Stimulated activated CD4-positive, alpha-beta T cell treated with anti-CD3 and anti-CD28 coated beads, Interleukin-4, amount 100 ng/mL, for 48 hours (primary cell): ENCODE data around the gene REST.
"Not testable (repeated sequence)": the region's sequence is repeated elsewhere in the genome, so short reads cannot be mapped to it uniquely, and the experiment has no call there.

Experiments
- DNase-seq, 2 donors: peaks; one replicate each; pipeline ENCODE4 v3.0.0-alpha.2; 2020; ENCODE audit warnings: low read depth in 2 of 2

The REST gene

DNA sequence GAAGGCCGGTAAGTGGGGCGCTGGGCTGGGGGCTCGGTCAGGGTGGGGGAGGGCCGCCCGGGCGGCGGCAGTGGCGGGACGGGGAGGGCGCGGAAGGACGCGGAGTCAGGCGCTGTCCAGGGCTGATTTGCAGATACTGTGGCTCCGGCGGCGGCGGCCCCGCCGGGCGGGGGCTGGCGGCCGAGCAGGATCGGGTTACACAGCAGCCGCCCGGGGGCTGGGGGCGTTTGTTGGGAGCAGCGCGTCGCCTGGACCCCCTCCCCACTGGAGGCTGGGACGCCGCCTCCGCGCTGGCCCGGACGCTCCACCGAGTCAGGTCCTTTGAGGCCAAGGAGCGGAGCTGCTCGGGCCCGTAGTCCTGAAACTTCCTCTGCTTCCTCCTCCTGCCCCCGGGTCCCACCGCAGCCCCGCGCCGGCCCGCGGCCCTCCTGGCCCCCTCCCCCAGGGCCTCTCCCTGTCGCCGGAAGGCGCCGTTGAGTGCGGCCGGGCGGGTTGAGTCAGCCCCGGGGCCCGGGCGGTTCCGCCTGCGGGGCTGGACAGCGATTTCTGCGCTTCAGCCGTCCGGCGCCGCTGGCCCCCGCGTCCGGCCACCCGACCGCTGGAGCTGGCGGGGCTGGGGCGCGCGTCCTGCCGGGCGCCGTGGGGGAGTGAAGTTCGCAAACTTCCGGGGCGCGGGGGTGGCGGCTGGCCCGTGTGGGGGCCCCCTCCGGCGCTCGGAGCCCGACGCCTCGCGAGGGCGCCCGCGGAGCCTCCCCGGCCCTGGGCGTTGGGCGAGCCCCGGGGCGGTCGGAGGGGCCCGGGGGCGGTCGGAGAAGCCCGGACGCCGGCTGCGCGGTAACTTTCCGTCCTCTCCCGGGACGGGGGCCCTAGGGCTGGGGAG is 746 bp downstream of the REST start:
- peak; percentile 53 to 60 for DNase-seq

- DNase-seq: peak; percentile 38 to 42
Observed at GRCh38 chr4:56909086-56909894, 1.6 kb downstream of the REST start.

GRCh38 chr4:56910172-56910967 is 2.7 kb downstream of the REST start:
- DNase-seq: no peak

DNA sequence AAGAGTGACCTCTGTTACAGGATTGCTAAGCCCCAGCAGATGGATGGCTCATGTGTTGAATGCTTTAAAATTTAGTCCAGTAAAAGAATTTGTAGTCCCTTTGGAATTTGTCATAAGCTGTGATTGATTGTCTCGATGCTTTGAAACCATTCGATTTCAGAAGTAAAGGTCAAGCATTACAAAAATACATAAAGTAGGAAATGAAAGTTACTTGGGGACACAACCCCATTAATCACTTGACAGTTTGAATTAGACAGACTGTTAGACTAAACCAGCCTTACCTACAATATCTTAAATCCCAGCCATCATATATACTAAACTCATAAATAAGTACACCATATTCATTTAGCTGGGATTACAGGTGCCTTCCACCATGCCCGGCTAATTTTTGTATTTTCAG is 6.6 kb downstream of the REST start:
- DNase-seq: no peak

DNA sequence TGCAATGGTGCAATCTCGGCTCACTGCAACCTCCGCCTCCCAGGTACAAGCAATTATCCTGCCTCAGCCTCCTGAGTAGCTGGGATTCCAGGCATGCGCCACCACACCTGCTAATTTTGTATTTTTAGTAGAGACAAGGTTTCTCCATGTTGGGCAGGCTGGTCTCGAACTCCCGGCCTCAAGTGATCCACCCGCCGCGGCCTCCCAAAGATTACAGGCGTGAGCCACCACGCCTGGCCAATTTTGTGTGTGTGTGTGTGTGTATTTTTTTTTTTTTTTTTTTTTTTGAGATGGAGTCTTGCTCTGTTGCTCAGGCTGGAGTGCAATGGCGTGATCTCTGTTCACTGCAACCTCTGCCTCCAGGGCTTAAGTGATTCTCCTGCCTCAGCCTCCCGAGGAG is 7.3 kb downstream of the REST start:
- DNase-seq: not testable (repeated sequence)

DNA sequence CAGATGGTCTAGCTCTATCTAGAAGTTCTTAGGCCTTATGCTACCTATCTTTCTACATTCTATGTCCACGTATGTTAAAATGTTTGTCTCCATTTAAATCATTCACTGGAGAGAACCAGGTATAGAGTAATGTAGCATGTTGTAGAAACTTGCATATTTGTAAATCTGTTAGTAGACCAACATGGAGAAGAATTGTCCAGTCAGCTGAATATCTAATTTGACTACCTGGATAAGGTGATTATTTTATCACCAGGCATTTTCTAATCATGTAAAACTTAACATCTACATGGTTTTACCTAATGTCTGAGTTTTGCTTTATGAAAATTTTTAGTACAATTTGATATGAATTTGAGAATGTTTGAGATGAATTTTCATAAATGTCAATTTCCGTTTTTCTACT is 19.5 kb downstream of the REST start:
- DNase-seq: no peak

- DNase-seq: no peak
Observed at GRCh38 chr4:56930638-56931037, 22.9 kb downstream of the REST start.

DNA sequence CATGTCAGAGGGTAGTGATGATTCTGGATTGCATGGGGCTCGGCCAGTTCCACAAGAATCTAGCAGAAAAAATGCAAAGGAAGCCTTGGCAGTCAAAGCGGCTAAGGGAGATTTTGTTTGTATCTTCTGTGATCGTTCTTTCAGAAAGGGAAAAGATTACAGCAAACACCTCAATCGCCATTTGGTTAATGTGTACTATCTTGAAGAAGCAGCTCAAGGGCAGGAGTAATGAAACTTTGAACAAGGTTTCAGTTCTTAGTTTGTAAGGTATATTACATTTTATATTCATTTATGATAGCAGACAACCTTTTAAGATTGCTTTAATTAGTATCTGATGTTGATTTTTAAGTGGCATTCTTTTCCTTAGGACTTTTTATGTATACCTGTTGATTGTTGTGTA is 24.2 kb downstream of the REST start:
- DNase-seq: no peak

- DNase-seq: no peak
Observed at GRCh38 chr4:56937262-56937661, 29.6 kb downstream of the REST start.

DNA sequence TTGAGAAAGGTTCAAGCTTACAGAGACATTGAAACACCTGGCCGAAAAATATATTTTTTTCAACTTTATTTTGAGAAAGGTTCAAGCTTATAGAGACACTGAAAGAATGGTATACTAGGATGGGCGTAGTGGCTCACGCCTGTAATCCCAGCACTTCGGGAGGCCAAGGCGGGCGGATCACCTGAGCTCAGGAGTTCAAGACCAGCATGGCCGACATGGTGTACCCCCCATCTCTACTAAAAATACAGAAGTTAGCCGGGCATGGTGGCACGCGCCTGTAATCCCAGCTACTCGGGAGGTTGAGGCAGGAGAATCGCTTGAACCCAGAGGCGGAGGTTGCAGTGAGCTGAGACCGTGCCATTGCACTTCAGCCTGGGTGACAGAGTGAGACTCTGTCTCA is 32.1 kb downstream of the REST start:
- DNase-seq: not testable (repeated sequence)

DNA sequence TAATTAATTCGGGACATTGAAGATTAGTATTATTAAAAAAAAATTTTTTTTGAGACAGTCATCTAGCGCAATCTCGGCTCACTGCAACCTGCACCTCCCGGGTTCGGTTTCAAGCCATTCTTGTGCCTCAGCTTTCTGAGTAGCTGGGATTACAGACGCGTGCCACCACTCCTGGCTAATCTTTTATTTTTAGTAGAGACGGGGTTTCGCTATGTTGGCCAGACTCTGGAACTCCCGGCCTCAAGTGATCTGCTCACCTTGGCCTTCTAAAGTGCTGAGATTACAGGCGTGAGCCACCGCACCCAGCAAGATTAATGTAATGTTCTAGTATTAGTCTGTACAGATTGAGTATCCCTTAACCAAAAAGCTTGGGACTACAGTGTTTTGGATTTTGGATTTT is 32.7 kb downstream of the REST start:
- DNase-seq: no peak

- DNase-seq: no peak
Observed at GRCh38 chr4:56940971-56941370, 33.3 kb downstream of the REST start.

DNA sequence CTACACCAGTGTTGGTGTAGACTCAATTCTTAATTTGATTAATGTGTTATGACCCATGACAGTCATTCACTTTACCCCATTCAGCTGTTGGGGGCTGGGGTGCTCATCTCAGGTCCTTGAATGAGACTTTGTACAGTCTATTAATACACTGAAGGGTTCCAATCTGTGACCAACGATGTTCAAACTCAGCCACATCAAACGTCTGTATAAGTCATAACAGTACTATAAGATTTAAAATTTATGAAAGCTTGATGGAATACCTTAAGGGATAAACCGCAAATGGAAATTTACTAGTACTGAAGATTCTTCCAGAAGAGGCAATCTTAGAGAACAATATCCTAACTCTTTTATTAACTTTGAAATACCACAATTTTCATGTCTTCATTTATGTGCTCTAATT is 33.7 kb downstream of the REST start:
- no peak for DNase-seq

DNA sequence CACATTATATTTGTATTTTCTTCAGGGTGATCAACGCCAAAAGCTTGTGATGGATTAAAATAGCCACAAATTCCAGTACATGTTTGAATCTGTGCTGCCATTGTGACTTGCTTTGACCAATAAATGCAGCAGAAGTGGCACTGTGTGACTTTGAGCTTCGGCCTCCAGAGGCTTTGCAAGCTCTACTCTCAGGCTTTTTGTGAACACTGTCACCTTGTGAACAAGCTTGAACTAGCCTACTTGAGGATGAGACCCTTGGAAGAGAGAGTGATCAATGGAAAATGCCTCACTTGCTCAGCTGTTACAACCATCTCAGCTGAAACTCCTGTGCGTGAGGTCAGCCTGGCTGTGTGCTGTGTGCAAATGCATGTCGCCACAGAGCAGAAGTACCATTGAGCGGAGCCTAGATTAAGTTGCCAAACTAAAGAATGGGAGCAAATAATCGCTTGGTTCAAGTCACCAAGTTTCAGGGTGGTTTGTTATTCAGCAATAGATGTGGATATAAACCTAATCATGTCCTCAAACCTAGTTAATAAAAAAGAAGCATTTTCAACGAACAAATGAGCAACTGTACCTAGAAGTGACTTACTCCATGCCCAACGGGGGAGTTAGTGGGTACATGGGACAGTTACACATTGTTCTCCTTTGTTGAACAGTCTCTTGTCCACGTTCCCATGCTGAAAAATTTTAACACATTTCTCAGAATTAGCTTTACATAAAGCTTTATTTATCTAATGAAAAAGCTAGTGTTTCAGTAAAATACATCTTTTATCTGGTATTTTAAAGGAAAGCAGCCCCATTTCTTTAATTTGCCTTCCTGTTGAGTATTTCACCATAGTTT is 46.2 kb downstream of the REST start:
- DNase-seq: no peak

DNA sequence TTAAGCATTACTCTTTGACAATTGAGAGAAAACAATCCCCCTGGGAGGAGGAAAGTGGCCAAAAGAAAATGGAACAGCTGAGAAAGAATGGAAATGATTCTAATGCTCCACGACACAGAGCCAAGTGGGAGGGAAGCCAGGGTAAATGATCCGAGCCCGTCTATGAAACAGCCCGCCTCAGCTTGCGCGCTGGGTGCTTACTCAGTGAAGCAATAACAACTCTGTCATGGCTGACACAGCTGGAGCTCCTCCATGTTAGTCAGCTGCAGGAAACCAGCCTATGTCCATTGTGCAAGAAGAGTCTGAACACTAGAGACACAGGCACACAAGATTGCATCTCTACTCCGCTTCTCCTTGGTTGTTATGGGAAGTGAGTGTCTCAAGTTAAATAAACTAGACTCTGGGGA is 50.4 kb downstream of the REST start:
- DNase-seq: no peak

DNA sequence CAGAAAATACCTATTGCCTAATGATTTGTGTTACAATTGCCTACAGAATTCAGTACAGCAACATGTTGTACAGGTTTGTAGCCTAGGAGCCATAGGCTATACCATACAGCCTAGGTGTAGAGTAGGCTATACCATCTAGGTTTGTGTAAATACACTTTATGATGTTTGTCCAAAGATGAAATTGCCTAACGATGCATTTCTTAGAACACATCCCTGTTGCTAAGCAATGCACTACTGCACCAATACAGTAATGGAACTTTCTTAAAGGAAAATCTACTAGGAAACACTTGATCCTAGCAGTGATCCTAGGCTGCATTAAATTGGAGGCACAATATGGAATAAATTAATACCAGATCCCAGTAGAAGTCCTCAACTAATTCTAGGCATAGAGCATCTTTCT is 51.4 kb downstream of the REST start:
- no peak for DNase-seq

GRCh38 chr4:56961107-56961500 is 53.4 kb downstream of the REST start:
- no peak for DNase-seq

DNA sequence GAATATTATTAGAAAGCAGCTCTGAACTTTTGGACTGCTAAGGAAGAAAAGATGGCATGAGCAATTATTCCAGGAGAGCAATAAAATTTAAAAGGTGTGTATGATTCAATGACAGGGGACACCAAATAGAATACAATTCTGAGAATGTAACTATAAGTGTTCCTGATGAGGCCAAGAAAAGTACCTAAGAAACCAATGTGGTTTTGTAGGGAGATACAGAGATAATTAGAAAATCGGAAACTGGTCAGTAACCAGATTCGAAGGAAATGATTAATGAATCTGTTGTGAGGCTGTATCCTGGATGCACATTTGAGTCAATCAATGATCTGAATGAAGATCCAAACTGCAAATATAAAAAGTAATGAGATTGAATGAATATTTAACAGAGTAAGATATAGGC is 63.7 kb downstream of the REST start:
- no peak for DNase-seq

GRCh38 chr4:56972389-56972788 is 64.7 kb downstream of the REST start:
- no peak for DNase-seq

- no peak for DNase-seq
Observed at GRCh38 chr4:56972809-56973208, 65.1 kb downstream of the REST start.

DNA sequence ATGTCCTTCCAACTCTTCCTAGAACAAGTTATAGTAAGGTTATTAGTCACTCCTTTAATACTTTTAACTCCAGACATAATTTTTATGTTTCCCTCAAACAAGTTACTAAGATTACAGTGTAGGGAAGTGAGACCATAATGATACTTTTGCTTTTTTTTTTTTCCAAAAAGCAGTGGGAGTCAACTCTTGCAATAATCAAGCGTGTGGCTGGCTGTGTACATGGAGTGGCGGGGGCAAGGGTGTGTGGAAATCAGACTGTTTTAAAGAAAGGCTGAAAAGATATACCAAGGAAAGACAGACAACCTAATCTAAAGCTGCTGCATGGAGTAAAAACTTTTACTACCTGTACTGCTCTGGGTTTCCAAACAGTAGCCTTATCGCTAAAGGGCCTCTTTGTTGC is 65.6 kb downstream of the REST start:
- no peak for DNase-seq
